Stomach (tissue), 9 donors: ENCODE data around the gene FGF14. TPM values are rescaled to one million over a fixed set of nuclear protein-coding genes. Genes with fewer than 3 reads are reported as not detected.

Source experiments
- DNase-seq, 2 donors: peaks; one replicate each; pipeline versions ENCODE4 v3.0.0 to v3.0.0-alpha.2; 2013 to 2019
- H3K27ac ChIP-seq, 5 donors: fragments of 200-600 bp in 4 of 5; sonication (generic) in 4 of 5; one replicate each; pipeline ENCODE4 v1.5.1; 2013 to 2019; ENCODE audit warnings: mild to moderate bottlenecking in 1 of 5, moderate library complexity in 1 of 5
- H3K27me3 ChIP-seq, 3 donors: fragments of 200-600 bp; sonication (generic); one replicate each; pipeline ENCODE4 v1.5.1; 2017 to 2019; ENCODE audit warnings: mixed run types in 1 of 3
- H3K36me3 ChIP-seq, 4 donors: fragments of 200-600 bp; sonication (generic); 1 replicate in 3 of 4; 2 replicates in 1 of 4; pipeline ENCODE4 v1.5.1; 2016 to 2019
- H3K4me1 ChIP-seq, 4 donors: fragments of 200-600 bp; sonication (generic); one replicate each; pipeline ENCODE4 v1.5.1; 2016 to 2019
- H3K4me3 ChIP-seq, 4 donors: fragments of 200-600 bp; sonication (generic) in 3 of 4; one replicate each; pipeline ENCODE4 v1.5.1; 2016 to 2019; ENCODE audit warnings: mild to moderate bottlenecking in 1 of 4
- H3K9me3 ChIP-seq, 4 donors: fragments of 200-600 bp; sonication (generic); one replicate each; pipeline ENCODE4 v1.5.1; 2016 to 2019
- CTCF ChIP-seq, 7 experiments: fragments of 450-650 bp in 4 of 7; fragments of 200-600 bp in 3 of 7; sonication (generic) in 3 of 7; IDR thresholded peaks; one replicate each; pipeline ENCODE4 v1.5.1; 2016 to 2019; ENCODE audit warnings: antibody characterized with exemption in 7 of 7, control low read depth in 2 of 7, mild to moderate bottlenecking in 1 of 7
- EP300 ChIP-seq: sonication (generic); formaldehyde crosslinking; IDR thresholded peaks from one replicate; pipeline ENCODE4 v1.6.1; 2017; ENCODE audit warnings: antibody characterized with exemption
- POLR2A ChIP-seq, 4 donors: fragments of 450-650 bp; IDR thresholded peaks; one replicate each; pipeline ENCODE4 v1.6.1; 2016; ENCODE audit warnings: antibody characterized with exemption in 4 of 4, control low read depth in 2 of 4, mild to moderate bottlenecking in 1 of 4, moderate library complexity in 1 of 4
- POLR2AphosphoS5 ChIP-seq, 3 donors: sonication (generic); formaldehyde crosslinking; IDR thresholded peaks; one replicate each; pipeline ENCODE4 v1.6.1; 2016; ENCODE audit warnings: antibody characterized with exemption in 3 of 3
- WGBS, 5 donors: extraction: QIAGEN DNeasy Blood & Tissue Kit in 3 of 5; methylation state at CpG; one replicate each; pipeline versions ENCODE4 v1.1.5 to v1.1.7; 2013 to 2018; 5-methylcytosine and 5-hydroxymethylcytosine counted together
- intact Hi-C: fragments of 100-400 bp; cut with DNase I; formaldehyde crosslinking; loops from one replicate; pipeline ENCODE4 v1.15.1; 2023; ENCODE audit warnings: low total_unique reads
- polyA plus RNA-seq, 3 donors: library from polyadenylated mRNA; stranded (reverse); fragments of 200-250 nt; gene quantifications; one replicate each; pipeline ENCODE4 v1.2.3, GENCODE V29; 2013
- total RNA-seq, 5 donors: library from RNA; depleted of rRNA; stranded (reverse); fragments of >200 nt; gene quantifications; one replicate each; pipeline versions ENCODE4 v1.1.0 to v1.2.3, GENCODE V29; 2014 to 2016
- donor health status: healthy with polysubstance abuse.
- donor health status: Bipolar disorder and iron deficiency.
- donor health status: healthy.

Gene FGF14
- total and polyA plus RNA-seq, 8 donors, result 0.08 to 6.6 (median 0.54) TPM

- H3K9me3 ChIP-seq, result no peaks in the 10 kb centered on the region
- no peaks in the 10 kb centered on the region for H3K36me3 ChIP-seq
- peak overlapping the region in 1 of 4 donors; percentile 40 for H3K4me3 ChIP-seq
- peaks cover 11 to 83% (median 44%) of the 10 kb centered on the region in 3 donors for H3K27me3 ChIP-seq
- H3K27ac ChIP-seq, result no peak overlapping the region
- peaks cover 8 to 29% (median 15%) of the 10 kb centered on the region in 4 donors for H3K4me1 ChIP-seq
- 13 to 23% (median 14%) methylated on average over 14 of the region's 14 CpGs for WGBS, 5 donors
- TF ChIP-seq POLR2A (IDR thresholded peaks at IDR 0.05), result no peak
- no peak for TF ChIP-seq CTCF (IDR thresholded peaks at IDR 0.05)
- TF ChIP-seq POLR2AphosphoS5 (IDR thresholded peaks at IDR 0.05), result no peak
- TF ChIP-seq EP300, result no peak
- peak in 1 of 2 donors; percentile 27 for DNase-seq
- intact Hi-C loops, result no loop called here
Measured at GRCh38 chr13:101917833-101918661, 483.8 kb downstream of the FGF14 start.

- Histone ChIP-seq H3K9me3 (no peaks in the 10 kb centered on the region), H3K36me3 (no peaks in the 10 kb centered on the region), H3K27me3 (peaks cover 11 to 83% (median 44%) of the 10 kb centered on the region in 3 donors), H3K4me3 (peak overlapping the region in 3 of 4 donors; percentile 40 to 44 (median 41)), H3K27ac (no peak overlapping the region), H3K4me1 (peaks cover 8 to 29% (median 15%) of the 10 kb centered on the region in 4 donors)
- peak in 1 of 2 donors; percentile 20 for DNase-seq
- TF ChIP-seq EP300, result no peak
- TF ChIP-seq POLR2A (IDR thresholded peaks at IDR 0.05), result no peak
- TF ChIP-seq POLR2AphosphoS5 (IDR thresholded peaks at IDR 0.05), result no peak
- no peak for TF ChIP-seq CTCF (IDR thresholded peaks at IDR 0.05)
- intact Hi-C loops, result no loop called here
- WGBS, 5 donors, result 1 to 6% (median 3%) methylated on average over 16 of the region's 16 CpGs
Measured at GRCh38 chr13:101917475-101917810, 484.4 kb downstream of the FGF14 start.

DNA sequence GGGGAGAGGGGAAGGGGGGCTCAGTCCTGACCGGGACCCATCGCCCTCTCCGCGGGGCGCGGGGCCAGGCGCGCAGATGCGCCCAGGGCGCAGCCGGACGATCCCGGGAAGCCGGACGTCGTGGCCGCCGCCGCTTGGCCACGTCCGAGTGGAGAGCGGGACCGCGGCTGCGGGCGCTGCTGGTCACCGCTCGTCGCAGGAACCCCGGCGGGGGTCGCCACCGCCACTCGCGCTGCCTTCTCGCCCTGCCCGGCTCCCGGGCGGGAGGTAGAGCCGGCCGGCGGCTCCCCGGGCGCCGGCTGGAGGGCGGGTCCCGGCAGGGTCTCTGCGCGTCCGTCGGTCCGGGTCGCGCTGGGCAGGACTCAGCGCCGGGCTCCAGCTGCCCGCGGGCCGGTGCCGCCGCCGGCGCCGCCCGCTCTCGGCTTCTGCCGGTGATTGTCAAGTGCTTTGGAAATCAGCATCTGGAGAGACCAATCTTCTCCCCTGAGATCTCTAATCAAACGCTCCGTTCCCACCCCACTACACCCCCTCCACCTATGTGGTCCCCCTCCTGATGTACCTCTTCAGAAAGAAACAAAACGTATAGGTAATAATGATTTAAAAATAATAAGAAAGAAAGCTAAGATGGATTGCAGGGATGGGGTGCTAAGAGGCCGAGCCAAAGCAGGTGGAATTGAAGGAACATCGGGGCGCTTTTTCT, 484.9 kb downstream of the FGF14 start:
- Histone ChIP-seq H3K27ac (peak overlapping the region in 2 of 5 donors; percentile 16 to 31), H3K4me3 (peak overlapping the region; percentile 40 to 44 (median 41)), H3K9me3 (no peaks in the 10 kb centered on the region), H3K27me3 (peaks cover 11 to 80% (median 44%) of the 10 kb centered on the region in 3 donors), H3K36me3 (no peaks in the 10 kb centered on the region), H3K4me1 (peaks cover 8 to 29% (median 15%) of the 10 kb centered on the region in 4 donors)
- intact Hi-C loops, result no loop called here
- 5 to 6% (median 5%) methylated on average over 30 to 73 of the region's 73 CpGs for WGBS, 5 donors
- peak in 1 of 2 donors; percentile 11 for DNase-seq
- no peak for TF ChIP-seq CTCF (IDR thresholded peaks at IDR 0.05)

DNA sequence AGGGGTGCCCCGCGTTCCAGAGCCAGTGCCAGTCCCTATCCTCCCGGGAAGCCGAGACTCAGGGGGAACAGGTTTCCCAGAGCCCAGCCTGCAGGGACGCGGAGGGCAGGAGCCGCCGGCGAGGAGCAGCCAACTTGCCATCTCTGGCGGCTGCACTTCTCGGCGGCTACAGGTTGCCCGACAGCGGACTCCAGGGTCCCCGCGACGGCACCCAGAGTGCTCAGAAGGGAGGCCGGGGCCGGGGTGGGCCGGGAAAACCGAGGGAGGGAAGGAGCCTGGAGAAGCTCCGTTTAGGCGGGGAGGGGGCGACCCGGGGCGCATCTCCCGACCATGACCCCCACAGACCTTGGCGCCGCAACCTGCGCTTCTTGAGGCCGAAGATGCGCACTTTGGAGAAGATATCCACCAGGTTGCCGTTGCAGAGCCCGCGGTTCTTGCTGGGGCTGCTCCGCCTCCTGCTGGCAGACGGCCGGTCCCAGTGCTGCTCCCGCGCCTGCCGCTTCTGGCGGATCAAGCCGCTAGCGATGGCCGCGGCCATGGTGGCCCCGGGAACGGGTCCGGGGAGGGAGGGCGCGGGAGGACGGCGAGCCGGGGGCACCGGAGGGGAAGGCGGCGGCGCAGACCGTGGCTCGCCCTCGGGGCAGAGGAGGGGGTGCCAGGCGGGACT, 485.6 kb downstream of the FGF14 start:
- H3K27ac ChIP-seq, result peak overlapping the region in 1 of 5 donors; percentile 16
- intact Hi-C loops, result no loop called here
- WGBS, 5 donors, result 0 to 5% (median 3%) methylated on average over 6 to 62 of the region's 62 CpGs
- H3K36me3 ChIP-seq, result no peaks in the 10 kb centered on the region
- no peaks in the 10 kb centered on the region for H3K9me3 ChIP-seq
- H3K4me1 ChIP-seq, result peaks cover 8 to 29% (median 15%) of the 10 kb centered on the region in 4 donors
- H3K27me3 ChIP-seq, result peaks cover 11 to 73% (median 44%) of the 10 kb centered on the region in 3 donors
- peak in 1 of 2 donors; percentile 62 for DNase-seq
- no peak for TF ChIP-seq CTCF (IDR thresholded peaks at IDR 0.05)
- no peak for TF ChIP-seq EP300
- TF ChIP-seq POLR2A (IDR thresholded peaks at IDR 0.05), result no peak
- no peak for TF ChIP-seq POLR2AphosphoS5 (IDR thresholded peaks at IDR 0.05)
- peak overlapping the region; percentile 40 to 44 (median 41) for H3K4me3 ChIP-seq
